ENCODE results near the gene FOSL2.

DNA sequence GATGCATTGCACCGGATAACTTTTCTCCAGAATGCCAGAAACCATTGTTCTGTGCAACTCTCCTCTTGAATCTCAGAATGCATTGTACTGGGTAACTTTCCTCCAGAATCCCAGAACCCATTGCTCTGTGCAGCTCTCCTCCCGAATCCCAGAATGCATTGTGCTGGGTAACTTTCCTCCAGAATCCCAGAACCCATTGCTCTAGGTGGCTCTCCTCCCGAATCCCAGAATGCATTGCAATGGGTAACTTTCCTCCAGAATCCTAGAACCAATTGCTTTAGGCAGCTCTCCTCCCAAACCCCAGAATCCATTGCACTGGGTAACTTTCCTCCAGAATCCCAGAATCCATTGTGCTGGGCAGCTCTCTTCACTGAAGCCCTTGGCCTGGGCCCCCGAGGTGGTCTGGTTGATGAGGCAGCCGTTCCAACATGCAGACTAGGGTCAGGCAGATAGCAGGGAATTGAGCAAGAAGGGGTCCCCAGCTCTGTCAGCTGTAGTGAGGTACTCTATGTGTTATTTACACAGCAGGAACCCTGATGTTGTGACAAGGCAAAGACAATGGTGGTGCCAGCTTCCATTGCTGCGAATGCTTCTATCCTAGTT, 9.4 kb downstream of the FOSL2 start:
- no peak for TF ChIP-seq EZH2 (IDR thresholded peaks at IDR 0.05; ENCODE audit: borderline replicate concordance, low read depth, low read length, poor library complexity, severe bottlenecking)
- TF ChIP-seq, protein P1, sequence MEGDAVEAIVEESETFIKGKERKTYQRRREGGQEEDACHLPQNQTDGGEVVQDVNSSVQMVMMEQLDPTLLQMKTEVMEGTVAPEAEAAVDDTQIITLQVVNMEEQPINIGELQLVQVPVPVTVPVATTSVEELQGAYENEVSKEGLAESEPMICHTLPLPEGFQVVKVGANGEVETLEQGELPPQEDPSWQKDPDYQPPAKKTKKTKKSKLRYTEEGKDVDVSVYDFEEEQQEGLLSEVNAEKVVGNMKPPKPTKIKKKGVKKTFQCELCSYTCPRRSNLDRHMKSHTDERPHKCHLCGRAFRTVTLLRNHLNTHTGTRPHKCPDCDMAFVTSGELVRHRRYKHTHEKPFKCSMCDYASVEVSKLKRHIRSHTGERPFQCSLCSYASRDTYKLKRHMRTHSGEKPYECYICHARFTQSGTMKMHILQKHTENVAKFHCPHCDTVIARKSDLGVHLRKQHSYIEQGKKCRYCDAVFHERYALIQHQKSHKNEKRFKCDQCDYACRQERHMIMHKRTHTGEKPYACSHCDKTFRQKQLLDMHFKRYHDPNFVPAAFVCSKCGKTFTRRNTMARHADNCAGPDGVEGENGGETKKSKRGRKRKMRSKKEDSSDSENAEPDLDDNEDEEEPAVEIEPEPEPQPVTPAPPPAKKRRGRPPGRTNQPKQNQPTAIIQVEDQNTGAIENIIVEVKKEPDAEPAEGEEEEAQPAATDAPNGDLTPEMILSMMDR (conservative IDR thresholded peaks at IDR 0.05; ENCODE audit: low read depth, low read length): no peak

Measured in A673 (cell line).